Esophagus squamous epithelium (tissue), 5 donors: ENCODE measurements around the gene TRMT44. TPM values are rescaled to one million over a fixed set of nuclear protein-coding genes. Genes with fewer than 3 reads are reported as not detected.
"Not testable (repeated sequence)": the region's sequence is repeated elsewhere in the genome, so short reads cannot be mapped to it uniquely, and the experiment has no call there.

Experiments
- DNase-seq: peaks from one replicate; lab custom pipeline; 2025; lab: John Stamatoyannopoulos, UW
- H3K27ac ChIP-seq, 4 donors: fragments of 200-600 bp; sonication (generic); one replicate each; pipeline ENCODE4 v1.5.1; 2016 to 2019; ENCODE audit warnings: mild to moderate bottlenecking in 1 of 4
- H3K27me3 ChIP-seq, 4 donors: fragments of 200-600 bp; sonication (generic); 1 replicate in 3 of 4; 2 replicates in 1 of 4; pipeline versions ENCODE4 v1.5.1 to v1.6.0; 2017 to 2021; ENCODE audit warnings: antibody characterized with exemption in 1 of 4
- H3K36me3 ChIP-seq, 3 donors: fragments of 200-600 bp; sonication (generic); one replicate each; pipeline ENCODE4 v1.5.1; 2016 to 2019
- H3K4me1 ChIP-seq, 3 donors: fragments of 200-600 bp; sonication (generic); one replicate each; pipeline ENCODE4 v1.5.1; 2017 to 2019
- H3K4me3 ChIP-seq, 4 donors: fragments of 200-600 bp; sonication (generic); 1 replicate in 3 of 4; 2 replicates in 1 of 4; pipeline ENCODE4 v1.5.1; 2016 to 2019; ENCODE audit warnings: mild to moderate bottlenecking in 2 of 4, moderate library complexity in 1 of 4
- H3K9me3 ChIP-seq, 3 donors: fragments of 200-600 bp; sonication (generic); one replicate each; pipeline ENCODE4 v1.5.1; 2016 to 2019
- CTCF ChIP-seq, 6 experiments: fragments of 450-650 bp in 4 of 6; fragments of 200-600 bp in 2 of 6; sonication (generic) in 2 of 6; IDR thresholded peaks; one replicate each; pipeline ENCODE4 v1.5.1; 2016 to 2019; ENCODE audit warnings: antibody characterized with exemption in 6 of 6, mild to moderate bottlenecking in 4 of 6, moderate library complexity in 4 of 6
- POLR2A ChIP-seq, 4 donors: fragments of 450-650 bp; IDR thresholded peaks; one replicate each; pipeline ENCODE4 v1.6.1; 2017; ENCODE audit warnings: antibody characterized with exemption in 4 of 4, mild to moderate bottlenecking in 4 of 4, moderate library complexity in 3 of 4
- WGBS, 2 donors: methylation state at CpG; one replicate each; pipeline ENCODE4 v1.1.5; 2018; 5-methylcytosine and 5-hydroxymethylcytosine counted together
- intact Hi-C: fragments of 100-400 bp; cut with DNase I; formaldehyde crosslinking; loops from one replicate; pipeline ENCODE4 v1.15.0; 2022
- total RNA-seq, 4 donors: library from RNA; depleted of rRNA; stranded (reverse); fragments of >200 nt; gene quantifications; one replicate each; pipeline ENCODE4 v1.1.0, GENCODE V29; 2016
- donor health status: DM: yes; HTN: yes; CAD: no.

Gene TRMT44
- total RNA-seq, 4 donors from 2014 or later: 26.8 to 31.7 (median 28.8) TPM

- H3K9me3 ChIP-seq: no peaks in the 10 kb centered on the region
- no peaks in the 10 kb centered on the region for H3K4me1 ChIP-seq
- no peak overlapping the region for H3K27ac ChIP-seq
- 91 to 92% methylated on average over 11 of the region's 11 CpGs for WGBS, 2 donors
- no peak for DNase-seq
- intact Hi-C loops: no loop called here
- H3K4me3 ChIP-seq: no peak overlapping the region
- TF ChIP-seq CTCF (IDR thresholded peaks at IDR 0.05): no peak
- TF ChIP-seq POLR2A (IDR thresholded peaks at IDR 0.05): no peak
- H3K36me3 ChIP-seq: peaks cover 0 to 40% (median 0%) of the 10 kb centered on the region in 3 donors
- H3K27me3 ChIP-seq: no peaks in the 10 kb centered on the region
Measured at GRCh38 chr4:8480221-8480620, 39.6 kb downstream of the TRMT44 start.

- H3K4me1 ChIP-seq, H3K27ac ChIP-seq, DNase-seq, H3K4me3 ChIP-seq, intact Hi-C loops, H3K36me3 ChIP-seq, H3K9me3 ChIP-seq, H3K27me3 ChIP-seq: not testable (repeated sequence)
- WGBS, 2 donors: 52 to 54% methylated on average over 9 of the region's 9 CpGs
Measured at GRCh38 chr4:8486643-8487042, 46.1 kb downstream of the TRMT44 start.

DNA sequence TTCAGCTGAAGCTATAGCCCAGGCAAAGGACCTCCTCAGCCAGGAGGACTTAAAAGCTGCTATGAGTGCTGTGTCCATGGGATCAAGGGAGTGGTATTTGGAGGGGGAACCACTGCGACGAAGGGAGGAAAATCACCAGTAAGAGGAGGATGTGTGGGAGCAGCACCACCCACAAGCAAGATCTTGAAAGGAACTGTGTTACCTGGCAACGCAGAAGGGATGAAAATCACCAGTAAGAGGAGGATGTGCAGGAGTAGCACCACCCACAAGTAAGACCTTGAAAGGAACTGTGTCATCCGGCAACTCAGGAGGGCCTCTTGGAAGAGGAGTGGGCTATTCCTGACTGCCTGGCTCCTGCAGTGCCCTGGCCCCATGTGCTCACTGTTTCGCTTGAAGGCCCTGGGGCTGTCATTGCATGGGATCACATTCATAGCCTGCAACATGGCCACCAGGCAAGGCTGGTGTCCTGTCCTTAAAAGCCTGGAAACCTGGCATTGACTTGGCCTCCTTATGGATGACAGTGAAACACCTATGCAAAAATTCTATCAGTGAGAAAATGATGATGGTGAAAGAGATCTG is 48.3 kb downstream of the TRMT44 start:
- WGBS, 2 donors: 87 to 90% methylated on average over 5 of the region's 5 CpGs
- TF ChIP-seq CTCF (IDR thresholded peaks at IDR 0.05): no peak
- no peak for TF ChIP-seq POLR2A (IDR thresholded peaks at IDR 0.05)
- intact Hi-C loops: no loop called here
- no peak for DNase-seq
- H3K36me3 ChIP-seq: no peaks in the 10 kb centered on the region
- H3K27me3 ChIP-seq: no peaks in the 10 kb centered on the region
- no peaks in the 10 kb centered on the region for H3K4me1 ChIP-seq
- H3K9me3 ChIP-seq: no peaks in the 10 kb centered on the region
- H3K4me3 ChIP-seq: no peak overlapping the region
- no peak overlapping the region for H3K27ac ChIP-seq

DNA sequence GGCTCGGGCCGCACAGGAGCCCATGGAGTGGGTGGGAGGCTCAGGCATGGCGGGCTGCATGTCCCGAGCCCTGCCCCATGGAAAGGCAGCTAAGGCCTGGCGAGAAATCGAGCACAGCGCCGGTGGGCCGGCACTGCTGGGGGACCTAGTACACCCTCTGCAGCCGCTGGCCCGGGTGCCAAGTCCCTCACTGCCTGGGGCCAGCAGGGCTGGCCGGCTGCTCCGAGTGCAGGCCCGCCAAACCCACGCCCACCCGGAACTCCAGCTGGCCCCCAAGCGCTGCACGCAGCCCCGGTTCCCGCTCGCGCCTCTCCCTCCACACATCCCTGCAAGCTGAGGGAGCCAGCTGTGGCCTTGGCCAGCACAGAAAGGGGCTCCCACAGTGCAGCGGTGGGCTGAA is 50.9 kb downstream of the TRMT44 start:
- DNase-seq, H3K9me3 ChIP-seq, H3K4me1 ChIP-seq, H3K27ac ChIP-seq, H3K36me3 ChIP-seq, H3K27me3 ChIP-seq, intact Hi-C loops, H3K4me3 ChIP-seq: not testable (repeated sequence)
- 100% methylated on average over 1 of the region's 23 CpGs; no CpG with 5 or more reads in 1 of the 2 donors for WGBS, 2 donors

GRCh38 chr4:8492174-8492573 is 51.6 kb downstream of the TRMT44 start:
- DNase-seq: no peak
- H3K36me3 ChIP-seq: no peaks in the 10 kb centered on the region
- no peak overlapping the region for H3K27ac ChIP-seq
- intact Hi-C loops: no loop called here
- no peak overlapping the region for H3K4me3 ChIP-seq
- 81% methylated on average over 9 of the region's 9 CpGs for WGBS, 2 donors
- H3K9me3 ChIP-seq: no peaks in the 10 kb centered on the region
- no peaks in the 10 kb centered on the region for H3K4me1 ChIP-seq
- no peaks in the 10 kb centered on the region for H3K27me3 ChIP-seq
- TF ChIP-seq CTCF (IDR thresholded peaks at IDR 0.05): no peak
- TF ChIP-seq POLR2A (IDR thresholded peaks at IDR 0.05): no peak

GRCh38 chr4:8493484-8493883 is 52.9 kb downstream of the TRMT44 start:
- H3K4me1 ChIP-seq: no peaks in the 10 kb centered on the region
- H3K9me3 ChIP-seq: no peaks in the 10 kb centered on the region
- no peak overlapping the region for H3K27ac ChIP-seq
- H3K4me3 ChIP-seq: no peak overlapping the region
- TF ChIP-seq CTCF (IDR thresholded peaks at IDR 0.05) (no peak), POLR2A (IDR thresholded peaks at IDR 0.05) (no peak)
- 90 to 91% methylated on average over 8 to 11 of the region's 11 CpGs for WGBS, 2 donors
- no peaks in the 10 kb centered on the region for H3K36me3 ChIP-seq
- DNase-seq: no peak
- intact Hi-C loops: no loop called here
- no peaks in the 10 kb centered on the region for H3K27me3 ChIP-seq
